Thyroid gland (tissue), 4 donors: ENCODE data around the gene PCDHGC4.

Experiments used
- POLR2A ChIP-seq, 2 donors: fragments of 450-650 bp; IDR thresholded peaks; one replicate each; pipeline ENCODE4 v1.6.1; 2017; ENCODE audit warnings: antibody characterized with exemption in 2 of 2, mild to moderate bottlenecking in 2 of 2, moderate library complexity in 1 of 2
- TF ChIP-seq, protein P1 (sequence below), 6 experiments: fragments of 200-600 bp in 3 of 6; fragments of 450-650 bp in 3 of 6; sonication (generic) in 3 of 6; IDR thresholded peaks; one replicate each; pipeline ENCODE4 v1.5.1; 2016 to 2019; ENCODE audit warnings: antibody characterized with exemption in 6 of 6, mild to moderate bottlenecking in 2 of 6, inconsistent platforms in 1 of 6, moderate library complexity in 1 of 6

- TF ChIP-seq, protein P1, sequence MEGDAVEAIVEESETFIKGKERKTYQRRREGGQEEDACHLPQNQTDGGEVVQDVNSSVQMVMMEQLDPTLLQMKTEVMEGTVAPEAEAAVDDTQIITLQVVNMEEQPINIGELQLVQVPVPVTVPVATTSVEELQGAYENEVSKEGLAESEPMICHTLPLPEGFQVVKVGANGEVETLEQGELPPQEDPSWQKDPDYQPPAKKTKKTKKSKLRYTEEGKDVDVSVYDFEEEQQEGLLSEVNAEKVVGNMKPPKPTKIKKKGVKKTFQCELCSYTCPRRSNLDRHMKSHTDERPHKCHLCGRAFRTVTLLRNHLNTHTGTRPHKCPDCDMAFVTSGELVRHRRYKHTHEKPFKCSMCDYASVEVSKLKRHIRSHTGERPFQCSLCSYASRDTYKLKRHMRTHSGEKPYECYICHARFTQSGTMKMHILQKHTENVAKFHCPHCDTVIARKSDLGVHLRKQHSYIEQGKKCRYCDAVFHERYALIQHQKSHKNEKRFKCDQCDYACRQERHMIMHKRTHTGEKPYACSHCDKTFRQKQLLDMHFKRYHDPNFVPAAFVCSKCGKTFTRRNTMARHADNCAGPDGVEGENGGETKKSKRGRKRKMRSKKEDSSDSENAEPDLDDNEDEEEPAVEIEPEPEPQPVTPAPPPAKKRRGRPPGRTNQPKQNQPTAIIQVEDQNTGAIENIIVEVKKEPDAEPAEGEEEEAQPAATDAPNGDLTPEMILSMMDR (IDR thresholded peaks at IDR 0.05), result no peak
- TF ChIP-seq POLR2A (IDR thresholded peaks at IDR 0.05), result no peak
These were observed 35.1 kb downstream of the PCDHGC4 start for GRCh38 chr5:141519605-141520565.
